Suprapubic skin (tissue), 3 donors: ENCODE measurements around the gene SLC48A1.

Source experiments
- CTCF ChIP-seq, 2 donors: fragments of 200-600 bp in 1 of 2; fragments of 450-650 bp in 1 of 2; sonication (generic) in 1 of 2; IDR thresholded peaks; one replicate each; pipeline ENCODE4 v1.5.1; 2016 to 2019; ENCODE audit warnings: antibody characterized with exemption in 2 of 2, mild to moderate bottlenecking in 1 of 2, moderate library complexity in 1 of 2
- EP300 ChIP-seq: sonication (generic); formaldehyde crosslinking; IDR thresholded peaks from one replicate; pipeline ENCODE4 v1.6.1; 2017; ENCODE audit warnings: antibody characterized with exemption

DNA sequence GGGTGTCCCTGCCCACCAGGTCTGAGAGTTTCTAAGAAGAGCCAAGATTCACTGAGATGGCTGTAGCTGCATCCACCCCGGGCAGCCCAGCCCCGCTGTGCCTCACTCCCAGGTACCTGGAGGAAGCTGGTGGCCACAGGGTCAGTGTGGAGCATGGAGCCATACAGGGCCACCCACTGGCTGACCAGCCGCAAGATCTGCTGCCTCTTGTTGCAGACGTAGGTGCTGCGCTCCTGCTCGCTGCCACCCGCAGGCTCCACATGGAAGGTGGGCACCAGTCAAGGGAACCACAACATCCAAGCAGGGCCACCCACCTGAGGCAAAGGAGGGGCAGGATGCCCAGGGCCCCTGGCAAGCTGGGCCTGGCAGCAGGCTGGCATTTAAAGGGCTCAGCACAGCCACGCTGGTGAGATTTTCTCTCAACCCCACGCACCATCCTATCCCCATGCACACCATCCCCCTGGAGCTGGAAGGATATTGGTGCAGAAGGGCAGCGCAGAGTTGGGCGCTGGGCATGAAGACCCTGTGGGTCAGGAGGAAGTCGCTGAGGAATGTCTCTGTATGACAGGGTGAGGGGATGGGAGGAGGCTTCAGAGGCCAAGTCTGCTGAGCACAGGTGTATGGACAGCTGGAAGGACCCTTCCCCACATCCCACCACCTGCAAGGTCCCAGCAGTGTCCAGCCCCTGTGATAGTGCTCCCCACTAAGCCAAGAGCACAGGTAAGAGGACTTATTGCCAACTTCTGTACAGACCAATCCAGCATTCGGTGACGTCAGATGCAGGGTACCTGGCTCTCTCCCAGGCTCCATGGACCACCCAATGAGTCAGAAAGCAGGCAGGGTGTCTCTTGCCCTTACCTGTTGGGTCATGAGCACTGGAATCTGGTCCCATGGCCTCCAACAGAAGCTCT, 25.2 kb upstream of the SLC48A1 start:
- no peak for TF ChIP-seq EP300
- TF ChIP-seq CTCF (IDR thresholded peaks at IDR 0.05), result no peak
